GM18519 (cell line): Measurements from ENCODE around the gene MYOM3.

Experiments
- ATAC-seq: cut with Tn5 transposase; IDR thresholded peaks from one replicate; pipeline ENCODE4 v1.9.1; 2021; ENCODE audit warnings: mild to moderate bottlenecking, moderate library complexity; ENCODE audit not compliant: unreplicated experiment, low FRiP score

Gene MYOM3

DNA sequence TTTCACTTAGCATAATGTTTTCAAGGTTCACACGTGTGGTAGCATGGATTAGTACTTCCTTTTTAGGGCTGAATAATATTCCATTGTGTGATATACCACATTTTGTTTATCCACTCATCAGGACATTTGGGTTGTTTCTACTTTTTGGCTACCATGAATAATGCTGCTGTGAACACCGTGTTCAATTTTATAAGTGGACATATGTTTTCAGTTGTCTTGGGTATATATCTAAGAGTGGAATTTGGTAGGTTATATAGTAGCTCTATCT, 27.2 kb upstream of the MYOM3 start:
- no peak for ATAC-seq

- no peak for ATAC-seq
Observed at GRCh38 chr1:24138476-24139221, 26.7 kb upstream of the MYOM3 start.

GRCh38 chr1:24136956-24137539, 25.1 kb upstream of the MYOM3 start:
- no peak for ATAC-seq

DNA sequence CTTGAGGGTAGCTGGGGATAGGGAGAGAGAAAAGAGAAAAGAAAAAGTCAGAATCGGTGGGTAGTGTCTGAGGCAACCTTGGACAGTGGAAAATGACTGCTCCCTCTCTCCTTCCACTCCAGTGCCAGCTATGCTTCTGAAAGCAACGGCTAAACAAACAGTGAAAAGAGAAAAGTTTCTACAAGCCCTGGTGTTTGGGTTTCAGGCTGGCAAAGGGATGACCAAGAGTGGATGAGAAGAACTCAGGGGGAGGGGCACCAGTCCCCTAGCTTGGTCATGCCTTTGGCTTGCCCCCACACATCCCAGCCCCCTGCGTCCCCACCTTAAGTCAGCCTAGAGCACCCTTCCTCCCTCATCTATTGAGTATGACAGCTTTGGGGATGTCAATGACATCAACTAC, 22.4 kb upstream of the MYOM3 start:
- ATAC-seq = no peak

GRCh38 chr1:24133819-24134218, 21.9 kb upstream of the MYOM3 start:
- no peak for ATAC-seq

- ATAC-seq = no peak
Observed at GRCh38 chr1:24130385-24130784, 18.4 kb upstream of the MYOM3 start.

DNA sequence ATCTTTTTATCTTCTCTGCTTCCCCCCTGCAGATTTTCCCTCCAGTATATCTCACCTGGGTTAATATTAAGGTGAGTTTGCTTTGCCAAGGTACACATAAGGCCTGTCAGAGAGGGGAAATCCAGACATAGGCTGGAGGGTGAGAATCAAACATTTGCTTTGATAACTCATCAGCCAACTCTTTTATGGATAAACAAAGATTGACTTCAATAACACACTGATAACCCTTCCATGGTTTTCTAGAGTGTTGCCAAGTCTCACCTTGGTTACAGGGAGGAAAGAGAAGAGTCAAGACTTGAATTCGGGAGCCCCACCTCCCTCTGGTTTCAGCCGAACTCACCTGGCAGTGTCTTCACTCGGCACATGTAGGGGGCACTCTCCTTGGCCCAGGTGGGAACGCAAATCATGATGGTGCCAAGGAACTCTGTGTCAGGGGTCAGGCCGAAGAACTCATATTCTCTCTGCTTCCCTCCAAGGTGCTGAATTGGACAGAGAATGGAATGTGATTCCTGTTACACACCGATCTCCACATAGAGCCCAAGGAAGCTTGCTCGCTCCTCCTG, 15.9 kb upstream of the MYOM3 start:
- ATAC-seq = no peak

DNA sequence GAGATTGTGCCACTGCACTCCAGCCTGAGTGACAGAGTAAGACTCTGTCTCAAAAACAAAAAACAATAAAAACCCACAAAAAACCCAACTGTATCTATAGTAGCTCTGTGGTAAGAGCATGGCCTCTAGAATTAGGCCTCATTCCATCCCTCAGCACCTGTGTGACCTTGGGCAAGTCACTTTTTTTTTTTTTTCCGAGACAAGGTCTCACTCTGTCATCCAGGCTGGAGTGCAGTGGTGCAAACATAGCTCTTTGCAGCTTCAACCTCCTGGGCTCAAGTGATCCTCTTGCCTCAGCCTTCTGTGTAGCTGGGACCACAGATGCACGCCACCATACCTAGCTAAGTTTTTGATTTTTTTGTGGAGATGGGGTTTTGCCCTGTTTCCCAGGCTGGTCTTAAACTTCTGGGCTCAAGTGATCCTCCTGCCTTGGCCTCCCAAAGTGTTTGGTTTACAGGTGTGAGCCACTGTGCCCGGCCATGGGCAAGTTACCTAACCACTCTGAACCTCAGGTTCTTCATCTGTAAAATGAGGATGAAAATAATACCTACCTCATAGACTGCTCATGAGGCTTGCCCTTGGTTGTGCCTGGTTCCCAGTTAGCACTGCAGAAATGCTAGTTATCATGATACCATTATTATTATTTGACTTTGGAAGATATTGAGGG, 15.3 kb upstream of the MYOM3 start:
- no peak for ATAC-seq

DNA sequence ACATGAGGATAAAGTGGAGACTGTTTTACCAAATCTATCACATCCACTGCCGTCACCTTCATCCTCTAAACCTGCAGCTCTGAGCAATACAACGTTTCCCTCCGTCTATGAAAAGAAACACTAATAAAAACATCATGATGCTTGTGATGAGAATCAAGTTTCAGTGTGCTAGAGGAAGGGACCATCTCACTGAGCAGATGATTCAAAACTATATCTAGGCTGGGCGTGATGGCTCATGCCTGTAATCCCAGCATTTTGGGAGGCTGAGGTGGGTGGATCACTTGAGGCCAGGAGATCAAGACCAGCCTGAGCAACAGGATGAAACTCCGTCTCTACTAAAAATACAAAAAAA, 14.7 kb upstream of the MYOM3 start:
- ATAC-seq = no peak

GRCh38 chr1:24126018-24126671, 14.2 kb upstream of the MYOM3 start:
- ATAC-seq = no peak

DNA sequence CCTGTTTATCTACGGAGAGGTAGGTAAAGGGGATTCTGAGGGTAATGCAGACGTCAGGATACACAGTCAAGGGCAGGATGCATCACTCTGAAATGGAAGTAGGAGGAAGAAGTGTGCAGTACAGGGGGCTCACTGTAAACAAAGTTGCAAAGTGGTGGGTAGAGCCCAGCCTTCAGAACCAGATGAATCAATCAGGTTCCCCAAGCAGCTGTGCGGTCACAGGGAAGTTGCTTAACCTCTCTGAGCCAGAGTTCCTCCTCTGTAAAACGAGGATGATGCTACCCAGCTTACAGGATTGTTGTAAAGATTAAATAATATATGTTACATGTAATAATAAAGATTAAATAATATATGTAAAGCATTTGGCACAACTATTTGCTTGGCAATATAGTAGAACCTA, 13.5 kb upstream of the MYOM3 start:
- no peak for ATAC-seq

DNA sequence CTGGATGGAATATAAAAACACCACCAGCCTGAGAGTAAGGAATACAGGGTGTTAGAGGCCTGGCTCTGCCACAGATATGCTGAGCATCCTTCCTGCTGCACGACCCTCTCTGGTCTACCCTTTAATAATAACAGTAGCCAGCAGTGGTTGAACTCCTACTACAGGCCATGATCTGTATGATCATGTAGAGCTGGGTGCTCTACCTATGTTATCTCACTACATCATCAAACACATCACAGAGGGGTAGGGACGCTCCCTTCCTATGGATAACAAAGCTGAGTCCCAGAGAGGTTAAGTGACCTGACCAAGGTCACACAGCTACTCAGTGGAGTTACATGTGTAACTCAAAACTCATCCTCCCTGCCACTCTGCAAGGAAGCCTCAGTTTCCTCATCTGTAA, 13.0 kb upstream of the MYOM3 start:
- ATAC-seq = no peak

- no peak for ATAC-seq
Observed at GRCh38 chr1:24123611-24124010, 11.7 kb upstream of the MYOM3 start.

- no peak for ATAC-seq
Observed at GRCh38 chr1:24122776-24123175, 10.8 kb upstream of the MYOM3 start.

- no peak for ATAC-seq
Observed at GRCh38 chr1:24121406-24121805, 9.5 kb upstream of the MYOM3 start.

DNA sequence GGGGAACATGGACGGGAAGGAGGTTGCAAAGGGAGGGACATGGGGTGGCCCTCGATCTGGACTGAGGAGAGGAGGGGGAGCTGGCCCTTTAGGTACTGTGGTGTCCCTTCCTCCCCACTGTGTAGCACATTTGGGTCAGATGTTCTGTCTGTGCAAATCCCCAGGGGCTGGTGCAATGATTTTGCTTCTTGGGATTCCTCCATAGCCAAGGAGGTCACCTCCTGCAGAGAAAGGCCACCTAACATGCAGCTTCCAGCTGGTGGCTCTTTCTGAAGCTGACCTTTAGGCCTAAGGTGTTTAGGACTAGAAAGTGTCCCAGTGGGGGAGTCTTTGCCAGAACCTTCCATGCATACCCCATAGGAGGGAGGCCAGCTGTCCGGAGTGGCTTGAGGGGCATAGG, 9.0 kb upstream of the MYOM3 start:
- no peak for ATAC-seq

- no peak for ATAC-seq
Observed at GRCh38 chr1:24119859-24120756, 8.2 kb upstream of the MYOM3 start.

DNA sequence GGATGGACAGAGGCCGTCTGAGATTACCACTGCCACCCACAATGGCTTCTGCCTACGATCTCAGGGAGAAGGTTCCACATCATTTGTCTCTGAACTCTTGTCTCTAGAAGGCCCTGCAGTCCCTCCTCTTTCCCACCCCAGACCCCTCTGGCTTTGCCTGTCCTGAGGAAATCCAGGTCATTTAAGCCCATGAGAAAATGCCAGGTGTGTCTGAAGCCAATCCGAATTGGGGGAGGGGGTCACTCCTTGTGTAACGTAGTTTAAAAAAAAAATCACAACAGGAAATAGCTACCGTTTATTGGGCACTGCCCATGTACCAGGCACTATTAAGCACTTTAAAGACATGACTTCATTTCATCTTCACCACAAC, 7.5 kb upstream of the MYOM3 start:
- ATAC-seq = no peak

- no peak for ATAC-seq
Observed at GRCh38 chr1:24118410-24119242, 6.7 kb upstream of the MYOM3 start.
